Measurements from ENCODE around the gene CYFIP1. TPM values are rescaled to one million over a fixed set of nuclear protein-coding genes. Genes with fewer than 3 reads are reported as not detected.

CYFIP1 gene
- total RNA-seq, 1 donor from 2014 or later = 116 TPM

DNA sequence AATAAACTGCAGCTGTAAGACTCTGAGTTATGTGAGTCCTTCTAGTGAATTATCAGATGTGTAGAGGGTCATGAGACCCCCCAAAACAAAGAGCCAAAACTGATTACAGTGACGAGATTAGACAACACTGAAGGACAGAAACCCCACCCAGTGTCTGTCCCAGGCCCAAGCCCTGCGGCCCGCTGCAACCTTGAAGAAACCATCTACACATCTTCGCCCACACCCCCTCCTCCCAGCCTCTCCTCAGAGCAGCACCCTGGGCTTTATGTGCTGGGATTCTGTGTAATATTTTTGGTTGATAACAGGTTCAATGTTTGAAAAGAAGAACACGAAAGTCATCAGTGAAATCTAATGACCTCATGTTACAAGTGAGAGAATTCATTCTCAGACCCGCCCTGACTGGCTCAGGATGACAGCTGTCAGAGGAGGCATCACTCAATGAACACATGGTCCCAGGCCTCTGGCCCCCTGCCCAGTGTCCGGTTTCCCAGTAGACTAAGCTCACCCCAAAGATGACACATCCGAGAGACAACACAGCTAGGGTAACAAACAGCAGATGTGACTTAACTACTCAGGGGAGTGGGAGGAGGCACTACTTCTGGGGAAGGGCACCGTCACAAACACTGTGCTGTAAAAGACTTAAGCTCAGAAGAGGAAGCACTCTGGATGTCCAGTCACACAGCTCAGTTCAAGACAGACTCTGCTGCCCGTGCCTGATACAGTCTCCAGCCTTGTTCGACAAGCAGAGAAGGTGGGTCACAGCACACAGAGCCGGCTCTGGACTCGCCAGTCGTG lies 92.8 kb downstream of the CYFIP1 start:
- Histone ChIP-seq H3K27ac (ENCODE audit: low read depth, low read length) (peak overlapping the region; percentile 94), H3K4me2 (ENCODE audit: low read length) (peak overlapping the region; percentile 66), H3K27me3 (ENCODE audit: insufficient read depth, low read length) (no peaks in the 10 kb centered on the region), H3K9ac (ENCODE audit: low read length) (peak overlapping the region; percentile 79), H3K36me3 (ENCODE audit: insufficient read depth, low read length) (peaks cover 5% of the 10 kb centered on the region), H4K20me1 (ENCODE audit: insufficient read depth, low read length) (peaks cover 11% of the 10 kb centered on the region), H2AFZ (ENCODE audit: low read depth, low read length) (no peak overlapping the region), H3K4me3 (ENCODE audit: insufficient read depth, low read depth, low read length) (peak overlapping the region; percentile 1), H3K4me1 (ENCODE audit: insufficient read depth, low read length) (peaks cover 15% of the 10 kb centered on the region), H3K79me2 (ENCODE audit: insufficient read depth, low read length) (no peaks in the 10 kb centered on the region), H3K9me3 (ENCODE audit: insufficient read depth, low read depth, low read length) (no peaks in the 10 kb centered on the region)
- no peak for FAIRE-seq
- Mint-ChIP-seq H3K36me3 (ENCODE audit: low read depth, unreplicated experiment) (peaks cover 4% of the 10 kb centered on the region), H3K27ac (ENCODE audit: unreplicated experiment) (peak overlapping the region; percentile 99), H3K27me3 (ENCODE audit: low read depth, unreplicated experiment) (no peaks in the 10 kb centered on the region), H3K4me3 (ENCODE audit: unreplicated experiment) (no peak overlapping the region), H3K9me3 (ENCODE audit: unreplicated experiment) (no peaks in the 10 kb centered on the region), H3K4me1 (ENCODE audit: low read depth, unreplicated experiment) (peaks cover 18% of the 10 kb centered on the region)
- TF ChIP-seq EZH2 (IDR thresholded peaks at IDR 0.05; ENCODE audit: insufficient read depth, low read length) = no peak
- TF ChIP-seq, protein P1, sequence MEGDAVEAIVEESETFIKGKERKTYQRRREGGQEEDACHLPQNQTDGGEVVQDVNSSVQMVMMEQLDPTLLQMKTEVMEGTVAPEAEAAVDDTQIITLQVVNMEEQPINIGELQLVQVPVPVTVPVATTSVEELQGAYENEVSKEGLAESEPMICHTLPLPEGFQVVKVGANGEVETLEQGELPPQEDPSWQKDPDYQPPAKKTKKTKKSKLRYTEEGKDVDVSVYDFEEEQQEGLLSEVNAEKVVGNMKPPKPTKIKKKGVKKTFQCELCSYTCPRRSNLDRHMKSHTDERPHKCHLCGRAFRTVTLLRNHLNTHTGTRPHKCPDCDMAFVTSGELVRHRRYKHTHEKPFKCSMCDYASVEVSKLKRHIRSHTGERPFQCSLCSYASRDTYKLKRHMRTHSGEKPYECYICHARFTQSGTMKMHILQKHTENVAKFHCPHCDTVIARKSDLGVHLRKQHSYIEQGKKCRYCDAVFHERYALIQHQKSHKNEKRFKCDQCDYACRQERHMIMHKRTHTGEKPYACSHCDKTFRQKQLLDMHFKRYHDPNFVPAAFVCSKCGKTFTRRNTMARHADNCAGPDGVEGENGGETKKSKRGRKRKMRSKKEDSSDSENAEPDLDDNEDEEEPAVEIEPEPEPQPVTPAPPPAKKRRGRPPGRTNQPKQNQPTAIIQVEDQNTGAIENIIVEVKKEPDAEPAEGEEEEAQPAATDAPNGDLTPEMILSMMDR (IDR thresholded peaks at IDR 0.05; ENCODE audit: insufficient read depth, low read depth, low read length) = no peak
- DNase-seq (ENCODE audit: low read depth) = peak; percentile 73

DNA sequence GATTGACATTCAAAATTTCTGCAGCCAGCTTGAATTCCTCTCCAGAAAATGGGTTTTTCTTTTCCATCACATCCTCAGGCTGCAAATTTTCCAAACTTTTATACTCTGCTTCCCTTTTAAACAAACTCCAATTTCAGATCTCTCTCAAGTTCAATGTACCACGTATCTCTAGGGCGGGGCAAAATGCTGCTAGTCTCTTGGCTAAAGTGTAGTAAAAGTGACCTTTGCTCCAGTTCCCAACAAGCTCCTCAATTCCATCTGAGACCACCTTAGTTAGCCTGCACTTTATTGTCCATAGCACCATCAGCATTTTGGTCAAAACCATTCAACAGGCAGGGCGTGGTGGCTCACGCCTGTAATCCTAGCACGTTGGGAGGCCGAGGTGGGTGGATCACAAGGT lies 95.0 kb downstream of the CYFIP1 start:
- Histone ChIP-seq H2AFZ (ENCODE audit: low read depth, low read length) (no peak overlapping the region), H3K4me1 (ENCODE audit: insufficient read depth, low read length) (peaks cover 15% of the 10 kb centered on the region), H3K9ac (ENCODE audit: low read length) (no peak overlapping the region), H3K27ac (ENCODE audit: low read depth, low read length) (no peak overlapping the region), H3K79me2 (ENCODE audit: insufficient read depth, low read length) (no peaks in the 10 kb centered on the region), H3K4me2 (ENCODE audit: low read length) (no peak overlapping the region), H4K20me1 (ENCODE audit: insufficient read depth, low read length) (peaks cover 19% of the 10 kb centered on the region), H3K36me3 (ENCODE audit: insufficient read depth, low read length) (peaks cover 16% of the 10 kb centered on the region), H3K9me3 (ENCODE audit: insufficient read depth, low read depth, low read length) (no peaks in the 10 kb centered on the region), H3K4me3 (ENCODE audit: insufficient read depth, low read depth, low read length) (no peak overlapping the region), H3K27me3 (ENCODE audit: insufficient read depth, low read length) (no peaks in the 10 kb centered on the region)
- FAIRE-seq (no peak), DNase-seq (ENCODE audit: low read depth) (no peak)
- Mint-ChIP-seq H3K9me3 (ENCODE audit: unreplicated experiment) (no peaks in the 10 kb centered on the region), H3K4me1 (ENCODE audit: low read depth, unreplicated experiment) (peaks cover 18% of the 10 kb centered on the region), H3K4me3 (ENCODE audit: unreplicated experiment) (no peak overlapping the region), H3K27ac (ENCODE audit: unreplicated experiment) (no peak overlapping the region), H3K36me3 (ENCODE audit: low read depth, unreplicated experiment) (peaks cover 3% of the 10 kb centered on the region), H3K27me3 (ENCODE audit: low read depth, unreplicated experiment) (no peaks in the 10 kb centered on the region)
- TF ChIP-seq, protein P1 (IDR thresholded peaks at IDR 0.05; ENCODE audit: insufficient read depth, low read depth, low read length) = no peak
- no peak for TF ChIP-seq EZH2 (IDR thresholded peaks at IDR 0.05; ENCODE audit: insufficient read depth, low read length)

DNA sequence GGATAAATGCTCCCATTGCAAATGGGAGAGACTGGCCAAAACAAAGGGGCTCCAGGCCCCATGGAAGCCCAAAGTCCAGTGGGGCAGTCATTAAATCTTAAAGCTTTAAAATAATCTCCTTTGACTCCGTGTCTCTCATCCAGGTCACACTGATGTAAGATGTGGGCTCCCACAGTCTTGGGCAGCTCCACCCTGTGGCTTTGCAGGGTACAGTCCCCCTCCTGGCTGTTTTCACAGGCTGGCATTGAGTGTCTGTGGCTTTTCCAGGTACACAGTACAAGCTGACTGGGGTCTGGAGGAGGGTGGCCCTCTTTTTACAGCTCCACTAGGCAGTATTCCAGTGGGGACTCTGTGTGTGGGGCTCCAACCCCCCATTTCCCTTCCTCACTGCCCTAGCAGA lies 95.8 kb downstream of the CYFIP1 start:
- Histone ChIP-seq H3K27me3 (ENCODE audit: insufficient read depth, low read length) (no peaks in the 10 kb centered on the region), H3K27ac (ENCODE audit: low read depth, low read length) (no peak overlapping the region), H3K4me1 (ENCODE audit: insufficient read depth, low read length) (peaks cover 15% of the 10 kb centered on the region), H3K4me3 (ENCODE audit: insufficient read depth, low read depth, low read length) (no peak overlapping the region), H3K9ac (ENCODE audit: low read length) (no peak overlapping the region), H3K36me3 (ENCODE audit: insufficient read depth, low read length) (peaks cover 16% of the 10 kb centered on the region), H3K4me2 (ENCODE audit: low read length) (no peak overlapping the region), H3K9me3 (ENCODE audit: insufficient read depth, low read depth, low read length) (no peaks in the 10 kb centered on the region), H4K20me1 (ENCODE audit: insufficient read depth, low read length) (peaks cover 20% of the 10 kb centered on the region), H2AFZ (ENCODE audit: low read depth, low read length) (no peak overlapping the region), H3K79me2 (ENCODE audit: insufficient read depth, low read length) (no peaks in the 10 kb centered on the region)
- no peaks in the 10 kb centered on the region for H3K27me3 Mint-ChIP-seq (ENCODE audit: low read depth, unreplicated experiment)
- peaks cover 15% of the 10 kb centered on the region for H3K4me1 Mint-ChIP-seq (ENCODE audit: low read depth, unreplicated experiment)
- no peak for DNase-seq (ENCODE audit: low read depth)
- no peaks in the 10 kb centered on the region for H3K9me3 Mint-ChIP-seq (ENCODE audit: unreplicated experiment)
- no peak for FAIRE-seq
- TF ChIP-seq EZH2 (IDR thresholded peaks at IDR 0.05; ENCODE audit: insufficient read depth, low read length) = no peak
- TF ChIP-seq, protein P1 (IDR thresholded peaks at IDR 0.05; ENCODE audit: insufficient read depth, low read depth, low read length) = peak; percentile 3
- H3K36me3 Mint-ChIP-seq (ENCODE audit: low read depth, unreplicated experiment) = peaks cover 5% of the 10 kb centered on the region
- H3K4me3 Mint-ChIP-seq (ENCODE audit: unreplicated experiment) = no peak overlapping the region
- no peak overlapping the region for H3K27ac Mint-ChIP-seq (ENCODE audit: unreplicated experiment)

All from astrocyte (in vitro differentiated cells and primary cell).